ENCODE measurements around the gene STK10.

Gene STK10

GRCh38 chr5:172188893-172189692 is 1.1 kb upstream of the STK10 start:
- DNase-seq = no peak

- DNase-seq = peak; percentile 15
Observed at GRCh38 chr5:172187118-172188032, 649 bp downstream of the STK10 start.

GRCh38 chr5:172186114-172186695 is 1.8 kb downstream of the STK10 start:
- no peak for DNase-seq

GRCh38 chr5:172185096-172185461 is 2.9 kb downstream of the STK10 start:
- DNase-seq = no peak

GRCh38 chr5:172183881-172184280 is 4.1 kb downstream of the STK10 start:
- DNase-seq = no peak

GRCh38 chr5:172182291-172182690 is 5.7 kb downstream of the STK10 start:
- DNase-seq = no peak

- no peak for DNase-seq
Observed at GRCh38 chr5:172180936-172181335, 7.1 kb downstream of the STK10 start.

GRCh38 chr5:172178991-172179989 is 8.7 kb downstream of the STK10 start:
- DNase-seq = no peak

- no peak for DNase-seq
Observed at GRCh38 chr5:172178301-172178987, 9.6 kb downstream of the STK10 start.

GRCh38 chr5:172177176-172177575 is 10.8 kb downstream of the STK10 start:
- no peak for DNase-seq

- DNase-seq = no peak
Observed at GRCh38 chr5:172175263-172175719, 12.7 kb downstream of the STK10 start.

- DNase-seq = no peak
Observed at GRCh38 chr5:172173564-172174153, 14.4 kb downstream of the STK10 start.

- no peak for DNase-seq
Observed at GRCh38 chr5:172172912-172173563, 15.0 kb downstream of the STK10 start.

- DNase-seq = no peak
Observed at GRCh38 chr5:172171118-172171517, 16.9 kb downstream of the STK10 start.

- no peak for DNase-seq
Observed at GRCh38 chr5:172170251-172170701, 17.7 kb downstream of the STK10 start.

- no peak for DNase-seq
Observed at GRCh38 chr5:172169216-172169615, 18.8 kb downstream of the STK10 start.

GRCh38 chr5:172168311-172168710 is 19.7 kb downstream of the STK10 start:
- DNase-seq = no peak

- DNase-seq = no peak
Observed at GRCh38 chr5:172167895-172168294, 20.1 kb downstream of the STK10 start.

- no peak for DNase-seq
Observed at GRCh38 chr5:172166030-172166826, 21.8 kb downstream of the STK10 start.

- DNase-seq = no peak
Observed at GRCh38 chr5:172165465-172165864, 22.6 kb downstream of the STK10 start.
